ENCODE measurements around the gene PPFIBP1.

The PPFIBP1 gene

DNA sequence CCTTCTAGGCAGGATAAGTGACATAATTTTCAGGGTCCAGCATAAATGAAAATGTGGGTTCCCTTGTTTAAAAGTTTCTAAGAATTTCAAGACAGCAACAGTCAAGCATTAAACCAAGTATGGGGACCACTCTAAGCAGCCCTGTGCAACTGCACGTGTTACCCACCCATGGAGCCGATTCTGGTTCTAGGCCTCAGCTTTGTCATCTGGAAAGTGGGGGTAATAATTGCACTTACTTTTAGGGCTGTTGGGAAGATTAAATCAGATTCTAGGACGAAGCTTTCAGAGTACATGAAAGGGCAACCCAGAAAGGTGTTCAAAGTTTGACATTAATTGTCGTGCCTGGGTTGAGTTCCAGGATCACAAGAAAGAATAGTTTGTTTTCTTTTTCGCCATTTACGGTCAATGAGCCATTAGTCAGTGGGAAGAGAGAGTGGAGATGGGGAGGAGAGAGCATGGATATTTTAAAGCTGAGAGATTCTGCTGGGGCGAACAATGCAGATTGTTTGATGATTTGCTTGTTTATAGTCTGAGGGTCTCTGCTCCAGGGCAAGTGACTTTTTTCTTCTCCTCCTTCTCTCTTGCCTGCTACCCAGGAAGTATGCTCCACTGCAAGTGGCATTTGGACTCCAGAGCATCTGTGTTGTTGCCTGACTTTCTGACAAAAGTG is 10.7 kb upstream of the PPFIBP1 start:
- no peak for DNase-seq (ENCODE audit: low spot score)

DNA sequence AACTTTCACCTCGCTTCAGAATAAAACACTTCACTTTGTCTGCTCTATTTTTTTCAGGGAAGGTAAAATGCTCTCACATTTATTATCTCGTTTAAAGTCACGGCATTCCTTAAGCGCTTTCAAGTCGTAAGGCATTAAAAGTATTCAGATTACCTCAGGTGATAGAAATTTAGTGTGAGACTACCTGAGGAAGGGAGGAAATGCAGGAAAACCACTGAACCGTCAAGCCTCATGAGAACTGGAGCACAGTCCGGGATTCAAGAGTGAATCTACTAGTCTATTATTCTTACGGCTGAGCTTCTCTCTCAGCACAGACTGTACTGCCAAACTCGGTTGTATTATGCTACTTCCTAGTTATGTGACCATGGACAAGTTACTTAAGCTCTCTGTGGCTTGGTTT is 8.3 kb upstream of the PPFIBP1 start:
- no peak for DNase-seq (ENCODE audit: low spot score)

DNA sequence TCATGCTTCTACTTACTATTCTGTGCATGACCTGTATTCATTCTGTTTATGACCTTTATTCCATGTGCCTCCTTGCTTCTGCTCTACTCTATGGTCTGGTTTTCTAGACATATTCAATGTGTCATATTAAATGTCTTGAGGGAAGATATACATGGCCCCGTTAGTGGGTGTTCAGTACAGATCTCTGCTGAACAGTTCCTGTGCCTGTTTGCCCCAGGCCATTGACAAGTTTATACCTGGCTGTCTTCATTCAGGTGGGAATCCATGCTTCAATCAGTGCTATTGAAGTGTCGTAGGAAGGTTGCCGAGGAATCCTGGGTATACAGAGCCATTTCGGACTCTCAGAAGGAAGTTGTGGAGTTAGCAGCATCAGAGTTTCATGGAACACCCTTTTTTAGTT is 7.4 kb upstream of the PPFIBP1 start:
- no peak for DNase-seq (ENCODE audit: low spot score)

DNA sequence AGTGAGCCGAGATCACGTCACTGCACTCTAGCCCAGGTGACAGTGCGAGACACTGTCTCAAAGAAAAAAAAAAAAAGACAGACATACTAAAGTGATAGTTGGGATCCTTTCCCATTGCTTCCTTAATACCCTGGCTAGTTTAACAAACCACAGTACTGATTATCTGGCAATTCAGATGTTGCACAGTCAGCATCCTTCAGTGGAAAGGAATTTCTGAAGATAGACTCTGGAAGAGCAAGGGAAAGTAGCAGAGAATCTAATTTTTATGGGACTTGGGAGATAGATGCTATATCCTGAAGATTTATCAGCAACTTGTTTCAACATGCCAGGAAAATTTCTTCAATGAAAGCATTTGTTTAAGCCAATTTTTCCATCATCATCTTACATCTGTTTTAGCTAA is 6.5 kb upstream of the PPFIBP1 start:
- DNase-seq (ENCODE audit: low spot score) = no peak

- DNase-seq (ENCODE audit: low spot score) = no peak
These were observed 5.9 kb upstream of the PPFIBP1 start for GRCh38 chr12:27517961-27518665.

DNA sequence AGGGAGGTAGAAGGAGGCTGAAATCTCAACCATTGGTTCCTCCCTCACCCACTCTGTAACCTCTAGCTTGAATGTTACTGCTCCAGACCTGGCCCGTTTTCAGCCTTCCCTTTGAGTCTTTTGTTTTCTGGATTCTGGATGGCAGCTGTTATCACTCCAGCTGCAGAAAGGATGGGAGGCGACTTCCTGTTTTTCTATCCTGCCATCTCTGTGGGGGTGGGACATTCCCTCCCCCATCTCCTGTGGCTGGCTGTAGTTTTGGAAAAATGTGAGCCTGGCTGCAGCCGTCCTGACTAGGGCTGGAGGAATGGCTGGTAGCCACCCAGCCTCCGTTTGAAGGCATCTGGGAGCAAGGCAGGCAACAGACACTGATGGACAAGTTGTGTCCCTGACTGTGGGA is 2.9 kb upstream of the PPFIBP1 start:
- DNase-seq (ENCODE audit: low spot score) = no peak

GRCh38 chr12:27521981-27522380 is 2.0 kb upstream of the PPFIBP1 start:
- DNase-seq (ENCODE audit: low spot score) = no peak

DNA sequence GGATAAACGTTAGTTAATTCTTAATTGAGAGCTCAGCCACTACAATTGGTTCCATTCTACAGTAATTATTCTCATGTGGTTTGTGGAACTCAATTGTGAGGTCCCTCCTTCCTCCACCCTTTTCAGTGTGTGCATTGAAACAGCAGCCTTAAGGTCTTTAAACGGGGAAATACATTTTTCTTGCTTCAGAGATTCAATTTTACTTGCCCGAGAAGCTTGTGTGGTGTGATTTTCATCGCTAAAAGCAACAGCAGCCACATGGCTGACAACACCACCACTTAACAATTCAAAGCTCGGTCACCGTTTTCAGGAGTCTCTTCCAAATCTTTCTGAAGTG is 733 bp upstream of the PPFIBP1 start:
- DNase-seq (ENCODE audit: low spot score) = no peak

DNA sequence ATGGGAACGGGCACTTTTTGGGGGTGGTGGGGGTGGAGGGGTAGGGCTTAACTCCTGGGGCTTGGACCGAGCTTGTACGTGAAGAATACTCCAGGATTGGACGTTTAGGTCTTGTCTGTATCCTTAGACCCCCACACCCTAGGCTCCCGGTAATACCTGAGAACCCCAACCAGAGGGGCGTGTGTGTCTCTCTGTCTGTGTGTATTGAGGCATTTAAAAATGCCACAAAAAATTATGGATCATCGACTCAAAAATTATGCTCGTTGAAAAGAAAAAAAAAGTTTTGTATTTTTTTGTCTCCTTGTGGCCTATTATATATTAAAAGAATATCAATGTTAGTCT is 459 bp downstream of the PPFIBP1 start:
- no peak for DNase-seq (ENCODE audit: low spot score)

DNA sequence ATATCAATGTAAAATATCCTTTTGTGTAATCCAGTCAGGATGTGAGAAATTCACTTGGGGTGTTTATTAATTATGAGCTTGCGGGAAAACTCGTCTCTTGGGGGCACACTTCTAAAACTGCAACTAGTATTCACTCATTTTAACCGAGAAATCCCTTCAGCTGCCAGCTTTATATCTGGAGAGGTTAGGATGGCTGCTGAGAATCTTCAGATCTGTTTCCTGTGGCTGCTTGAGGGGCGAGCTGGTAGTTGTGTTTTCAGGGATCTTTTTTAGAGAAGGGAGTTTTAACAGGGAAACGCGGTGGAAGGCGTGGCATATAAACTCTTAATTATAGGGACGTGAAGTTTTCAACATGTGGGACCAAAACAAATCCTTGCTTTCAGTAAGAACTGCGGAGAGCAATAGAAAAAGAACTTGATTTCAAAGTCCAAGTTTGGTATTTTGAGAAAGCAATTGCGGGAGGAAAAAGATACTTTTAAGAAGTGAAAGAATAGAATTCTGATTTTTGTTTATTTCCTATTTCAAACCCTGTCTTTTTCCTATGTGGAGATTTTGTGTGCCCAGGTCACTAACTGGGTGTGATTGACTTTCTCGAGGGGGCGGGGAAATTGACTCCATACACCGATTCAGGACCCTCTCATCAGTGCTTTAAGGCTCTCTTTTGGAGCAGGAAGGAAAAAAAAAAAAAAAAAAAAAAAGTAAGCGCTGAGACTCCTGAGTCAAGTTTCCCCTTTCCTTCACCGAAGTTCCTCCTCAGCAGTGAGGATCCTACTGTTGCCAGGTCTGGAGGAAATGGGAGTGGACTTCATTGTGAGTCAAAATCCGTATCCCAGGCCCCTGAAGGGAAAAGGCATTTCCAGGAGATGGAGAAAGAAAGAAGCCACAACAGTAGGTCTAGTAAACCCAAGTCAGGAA is 1.1 kb downstream of the PPFIBP1 start:
- no peak for DNase-seq (ENCODE audit: low spot score)

- DNase-seq (ENCODE audit: low spot score) = no peak
These were observed 3.5 kb downstream of the PPFIBP1 start for GRCh38 chr12:27527512-27527911.

GRCh38 chr12:27528788-27529187 is 4.8 kb downstream of the PPFIBP1 start:
- DNase-seq (ENCODE audit: low spot score) = no peak

- no peak for DNase-seq (ENCODE audit: low spot score)
These were observed 6.3 kb downstream of the PPFIBP1 start for GRCh38 chr12:27530157-27530922.

GRCh38 chr12:27531896-27532295 is 7.9 kb downstream of the PPFIBP1 start:
- no peak for DNase-seq (ENCODE audit: low spot score)

- no peak for DNase-seq (ENCODE audit: low spot score)
These were observed 10.2 kb downstream of the PPFIBP1 start for GRCh38 chr12:27534060-27534764.

- DNase-seq (ENCODE audit: low spot score) = no peak
These were observed 10.8 kb downstream of the PPFIBP1 start for GRCh38 chr12:27534765-27535161.

- no peak for DNase-seq (ENCODE audit: low spot score)
These were observed 11.3 kb downstream of the PPFIBP1 start for GRCh38 chr12:27535318-27535717.

DNA sequence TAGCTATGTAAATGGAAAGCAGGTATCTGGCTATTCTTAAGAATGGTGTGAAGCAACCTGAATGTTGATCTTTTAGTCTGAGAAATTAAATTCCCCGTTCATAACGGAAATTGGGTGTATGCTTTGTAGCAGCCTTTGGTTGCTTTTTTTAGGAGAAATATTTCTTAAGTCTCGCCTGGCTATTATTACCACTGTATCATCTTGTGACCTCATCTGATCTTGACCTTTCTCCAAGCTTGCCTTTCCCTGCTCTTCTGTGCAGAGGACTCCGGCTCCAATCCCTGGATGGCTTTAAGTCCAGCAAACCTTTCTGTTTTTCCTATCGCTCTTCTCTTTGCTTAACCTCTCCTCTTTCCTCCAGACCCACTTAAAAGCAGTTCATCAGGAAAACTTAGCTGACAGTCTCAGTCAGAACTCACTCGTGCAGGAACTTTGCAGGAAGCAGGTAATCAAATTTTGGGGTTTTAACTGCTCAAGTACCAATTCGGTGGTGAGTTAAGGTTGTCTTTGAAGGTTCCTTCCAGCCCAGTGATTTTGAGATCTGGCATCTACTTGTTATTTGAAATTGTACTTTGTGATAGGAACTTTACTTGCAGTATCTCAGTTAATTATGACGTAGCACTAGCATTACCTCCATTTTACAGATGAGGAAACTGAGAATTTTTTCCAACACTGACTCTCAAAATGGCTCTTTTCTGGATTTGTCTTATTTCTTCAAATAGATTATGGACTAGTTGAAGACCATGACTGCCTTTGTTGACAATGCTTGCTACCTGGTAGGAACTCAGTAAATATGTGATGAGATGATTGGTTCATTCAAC is 14.1 kb downstream of the PPFIBP1 start:
- no peak for DNase-seq (ENCODE audit: low spot score)

DNA sequence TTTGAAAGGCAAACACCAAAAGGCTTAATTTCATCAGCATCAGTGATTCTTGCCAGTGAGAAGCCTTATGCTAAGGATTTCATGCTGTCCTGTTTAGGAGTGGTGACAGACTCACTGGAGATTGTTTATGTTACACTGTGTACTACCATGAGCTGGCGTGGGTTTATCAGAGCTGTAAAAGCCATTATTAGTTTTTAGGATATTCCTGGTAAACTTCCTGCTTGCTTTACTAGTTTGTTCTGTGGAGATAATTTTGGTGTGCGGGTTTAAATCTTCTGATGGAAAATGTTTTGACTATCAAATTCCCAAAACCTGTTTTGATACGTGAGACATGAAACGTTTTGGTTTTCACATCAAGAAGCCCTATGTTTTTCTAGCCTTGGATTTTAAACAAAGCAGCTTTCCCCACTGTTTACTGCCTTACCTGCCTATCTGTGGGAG is 15.2 kb downstream of the PPFIBP1 start:
- no peak for DNase-seq (ENCODE audit: low spot score)

DNA sequence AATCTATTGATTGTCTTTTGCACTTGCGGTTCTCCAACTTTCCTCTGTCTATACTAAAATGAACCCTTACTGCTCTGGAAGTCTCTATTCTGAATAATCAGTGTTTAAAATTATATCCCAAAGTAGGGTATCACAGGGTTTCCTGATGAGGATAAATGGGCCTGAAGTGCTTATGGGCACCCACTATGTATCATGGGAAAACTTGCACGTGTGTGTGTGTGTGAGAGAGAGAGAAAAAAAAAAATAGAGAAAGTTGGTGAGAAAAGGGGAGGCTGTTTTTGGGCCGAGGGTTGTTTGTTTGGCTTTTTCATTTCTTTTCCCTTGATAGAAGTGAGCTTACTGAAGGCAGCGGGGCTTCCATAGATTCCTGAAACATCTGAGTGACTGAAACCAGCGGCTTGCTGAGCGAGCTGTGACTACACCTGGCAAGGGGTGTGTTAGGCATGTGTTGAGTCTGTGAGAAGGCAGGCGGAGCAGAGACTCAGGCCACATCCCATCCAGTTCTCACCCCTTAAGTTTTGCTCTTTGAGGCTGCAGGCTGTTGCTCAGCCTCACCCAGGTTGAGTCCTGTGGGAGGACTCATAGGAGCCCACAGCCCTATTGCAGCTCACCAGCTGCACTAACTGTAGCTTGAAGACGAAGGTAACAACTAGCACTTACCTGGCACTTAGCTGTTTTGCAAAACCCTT is 17.2 kb downstream of the PPFIBP1 start:
- DNase-seq (ENCODE audit: low spot score) = no peak
